ENCODE measurements around the gene NOS1AP. TPM values are rescaled to one million over a fixed set of nuclear protein-coding genes. Genes with fewer than 3 reads are reported as not detected.

NOS1AP gene
- total RNA-seq, 2 donors from 2014 or later = 3.1 to 4.0 TPM

GRCh38 chr1:162315673-162316072 lies 246.2 kb downstream of the NOS1AP start:
- no peak overlapping the region for H3K4me3 ChIP-seq
- 52% methylated on average over 2 of the region's 2 CpGs for WGBS, 2 donors
- no peaks in the 10 kb centered on the region for H3K9me3 ChIP-seq
- TF ChIP-seq CTCF (IDR thresholded peaks at IDR 0.05) (no peak), POLR2A (IDR thresholded peaks at IDR 0.05) (no peak)
- H3K36me3 ChIP-seq (replicated peaks in 1 of 2; ENCODE audit: insufficient read depth in 1 of 2, low read depth in 2 of 2) = no peaks in the 10 kb centered on the region
- no peaks in the 10 kb centered on the region for H3K27me3 ChIP-seq
- H3K27ac ChIP-seq = no peak overlapping the region
- H3K4me1 ChIP-seq = no peaks in the 10 kb centered on the region
- ATAC-seq (no peak), DNase-seq (no peak)
- intact Hi-C loops (cut with DNase I) = no loop called here

GRCh38 chr1:162316187-162316586 lies 246.7 kb downstream of the NOS1AP start:
- Histone ChIP-seq H3K27me3 (no peaks in the 10 kb centered on the region), H3K36me3 (replicated peaks in 1 of 2; ENCODE audit: insufficient read depth in 1 of 2, low read depth in 2 of 2) (no peaks in the 10 kb centered on the region), H3K27ac (no peak overlapping the region), H3K9me3 (no peaks in the 10 kb centered on the region), H3K4me1 (no peaks in the 10 kb centered on the region), H3K4me3 (no peak overlapping the region)
- intact Hi-C loops (cut with DNase I) = no loop called here
- TF ChIP-seq CTCF (IDR thresholded peaks at IDR 0.05) (no peak), POLR2A (IDR thresholded peaks at IDR 0.05) (no peak)
- DNase-seq = no peak
- WGBS, 2 donors = 79 to 89% methylated on average over 4 of the region's 4 CpGs
- ATAC-seq = no peak

GRCh38 chr1:162317621-162318020 lies 248.1 kb downstream of the NOS1AP start:
- Histone ChIP-seq H3K4me3 (no peak overlapping the region), H3K27ac (no peak overlapping the region), H3K36me3 (replicated peaks in 1 of 2; ENCODE audit: insufficient read depth in 1 of 2, low read depth in 2 of 2) (no peaks in the 10 kb centered on the region), H3K27me3 (no peaks in the 10 kb centered on the region), H3K4me1 (no peaks in the 10 kb centered on the region), H3K9me3 (no peaks in the 10 kb centered on the region)
- 45 to 68% methylated on average over 5 of the region's 5 CpGs for WGBS, 2 donors
- DNase-seq (no peak), ATAC-seq (no peak)
- intact Hi-C loops (cut with DNase I) = no loop called here
- no peak for TF ChIP-seq POLR2A (IDR thresholded peaks at IDR 0.05)
- no peak for TF ChIP-seq CTCF (IDR thresholded peaks at IDR 0.05)

GRCh38 chr1:162319493-162320175 lies 250.1 kb downstream of the NOS1AP start:
- 85 to 91% methylated on average over 9 of the region's 9 CpGs for WGBS, 2 donors
- Histone ChIP-seq H3K36me3 (replicated peaks in 1 of 2; ENCODE audit: insufficient read depth in 1 of 2, low read depth in 2 of 2) (no peaks in the 10 kb centered on the region), H3K9me3 (no peaks in the 10 kb centered on the region), H3K4me3 (no peak overlapping the region), H3K27me3 (no peaks in the 10 kb centered on the region), H3K27ac (no peak overlapping the region), H3K4me1 (no peaks in the 10 kb centered on the region)
- DNase-seq (no peak), ATAC-seq (no peak)
- TF ChIP-seq POLR2A (IDR thresholded peaks at IDR 0.05) (no peak), CTCF (IDR thresholded peaks at IDR 0.05) (no peak)
- intact Hi-C loops (cut with DNase I) = no loop called here

- H3K36me3 ChIP-seq (replicated peaks in 1 of 2; ENCODE audit: insufficient read depth in 1 of 2, low read depth in 2 of 2) = no peaks in the 10 kb centered on the region
- WGBS, 2 donors = 91 to 96% methylated on average over 6 of the region's 6 CpGs
- H3K27me3 ChIP-seq = no peaks in the 10 kb centered on the region
- intact Hi-C loops (cut with DNase I) = no loop called here
- H3K4me1 ChIP-seq = no peaks in the 10 kb centered on the region
- no peaks in the 10 kb centered on the region for H3K9me3 ChIP-seq
- H3K27ac ChIP-seq = no peak overlapping the region
- TF ChIP-seq CTCF (IDR thresholded peaks at IDR 0.05) (no peak), POLR2A (IDR thresholded peaks at IDR 0.05) (no peak)
- H3K4me3 ChIP-seq = no peak overlapping the region
- ATAC-seq = no peak
- no peak for DNase-seq
Observed at GRCh38 chr1:162321809-162322422, 252.4 kb downstream of the NOS1AP start.

All from body of pancreas (tissue), 4 donors.